VCaP (cell line): ENCODE results near the gene TECPR2.
"Not testable (repeated sequence)": the region's sequence is repeated elsewhere in the genome, so short reads cannot be mapped to it uniquely, and the experiment has no call there.

ENCODE experiments used
- H3K27ac ChIP-seq: fragments of 450-650 bp; 2 replicates; pipeline ENCODE4 v1.5.1; 2017
- TF ChIP-seq, protein P1 (sequence below): fragments of 450-650 bp; conservative IDR thresholded peaks from 2 replicates; pipeline ENCODE4 v1.5.1; 2017; ENCODE audit warnings: mild to moderate bottlenecking, moderate library complexity

TECPR2 gene

DNA sequence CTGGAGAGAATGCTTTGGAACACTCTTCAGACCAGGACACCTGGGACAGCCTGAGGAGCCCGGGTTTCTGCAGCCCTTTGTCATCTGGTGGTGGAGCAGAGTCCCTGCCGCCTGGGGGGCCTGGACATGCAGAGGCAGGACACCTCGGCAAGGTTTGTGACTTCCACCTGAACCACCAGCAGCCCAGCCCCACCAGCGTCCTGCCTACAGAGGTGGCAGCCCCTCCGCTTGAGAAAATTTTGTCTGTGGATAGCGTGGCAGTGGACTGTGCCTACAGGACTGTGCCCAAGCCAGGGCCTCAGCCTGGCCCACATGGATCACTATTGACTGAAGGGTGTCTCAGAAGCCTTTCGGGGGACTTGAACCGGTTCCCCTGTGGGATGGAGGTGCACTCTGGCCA, 21.2 kb upstream of the TECPR2 start:
- no peak overlapping the region for H3K27ac ChIP-seq
- TF ChIP-seq, protein P1, sequence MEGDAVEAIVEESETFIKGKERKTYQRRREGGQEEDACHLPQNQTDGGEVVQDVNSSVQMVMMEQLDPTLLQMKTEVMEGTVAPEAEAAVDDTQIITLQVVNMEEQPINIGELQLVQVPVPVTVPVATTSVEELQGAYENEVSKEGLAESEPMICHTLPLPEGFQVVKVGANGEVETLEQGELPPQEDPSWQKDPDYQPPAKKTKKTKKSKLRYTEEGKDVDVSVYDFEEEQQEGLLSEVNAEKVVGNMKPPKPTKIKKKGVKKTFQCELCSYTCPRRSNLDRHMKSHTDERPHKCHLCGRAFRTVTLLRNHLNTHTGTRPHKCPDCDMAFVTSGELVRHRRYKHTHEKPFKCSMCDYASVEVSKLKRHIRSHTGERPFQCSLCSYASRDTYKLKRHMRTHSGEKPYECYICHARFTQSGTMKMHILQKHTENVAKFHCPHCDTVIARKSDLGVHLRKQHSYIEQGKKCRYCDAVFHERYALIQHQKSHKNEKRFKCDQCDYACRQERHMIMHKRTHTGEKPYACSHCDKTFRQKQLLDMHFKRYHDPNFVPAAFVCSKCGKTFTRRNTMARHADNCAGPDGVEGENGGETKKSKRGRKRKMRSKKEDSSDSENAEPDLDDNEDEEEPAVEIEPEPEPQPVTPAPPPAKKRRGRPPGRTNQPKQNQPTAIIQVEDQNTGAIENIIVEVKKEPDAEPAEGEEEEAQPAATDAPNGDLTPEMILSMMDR: no peak

- TF ChIP-seq, protein P1: no peak
Observed at GRCh38 chr14:102342238-102342637, 20.5 kb upstream of the TECPR2 start.

DNA sequence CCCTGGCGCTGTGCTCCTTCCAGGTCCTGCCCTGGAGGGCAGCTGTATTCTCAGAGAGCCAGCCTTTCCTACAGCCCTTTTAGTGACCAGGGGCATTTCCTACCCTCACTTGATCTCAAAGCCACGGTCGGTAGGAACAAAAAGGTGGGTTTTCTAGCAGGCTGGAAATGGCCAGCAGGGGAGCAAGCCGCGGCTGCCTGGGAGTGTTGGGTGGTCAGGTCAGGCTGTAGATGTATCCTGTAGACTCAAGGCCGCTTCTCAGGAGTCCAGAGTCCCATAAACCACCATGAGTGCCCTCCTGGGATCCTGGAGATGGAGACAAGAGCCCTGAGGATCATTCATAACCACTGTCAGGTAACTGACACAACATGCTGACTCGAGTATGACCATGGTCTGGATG, 18.7 kb upstream of the TECPR2 start:
- TF ChIP-seq, protein P1: no peak
- no peak overlapping the region for H3K27ac ChIP-seq

More at GRCh38 chr14:102342238-102342637, 20.5 kb upstream of the TECPR2 start:
- no peak overlapping the region for H3K27ac ChIP-seq

GRCh38 chr14:102344485-102344884, 18.3 kb upstream of the TECPR2 start:
- TF ChIP-seq, protein P1: no peak
- no peak overlapping the region for H3K27ac ChIP-seq

DNA sequence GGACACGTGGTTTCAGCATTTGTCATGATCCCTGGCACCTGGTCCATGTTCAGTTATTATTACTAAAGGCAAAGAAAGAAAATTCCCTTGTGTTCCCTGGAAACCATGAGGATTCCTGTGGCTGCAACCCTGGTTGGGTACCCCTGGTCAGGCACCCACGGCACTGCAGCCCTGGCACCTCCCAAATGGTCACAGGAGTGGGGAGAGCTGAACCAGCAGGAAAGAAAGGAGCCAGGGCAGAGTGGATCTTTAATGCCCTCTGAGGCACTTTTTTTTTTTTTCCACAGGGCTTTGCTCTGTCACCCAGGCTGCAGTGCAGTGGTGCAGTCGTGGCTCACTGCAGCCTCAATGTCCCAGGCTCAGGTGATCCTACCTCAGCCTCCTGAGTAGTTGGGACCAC, 17.5 kb upstream of the TECPR2 start:
- H3K27ac ChIP-seq: no peak overlapping the region
- TF ChIP-seq, protein P1: no peak

DNA sequence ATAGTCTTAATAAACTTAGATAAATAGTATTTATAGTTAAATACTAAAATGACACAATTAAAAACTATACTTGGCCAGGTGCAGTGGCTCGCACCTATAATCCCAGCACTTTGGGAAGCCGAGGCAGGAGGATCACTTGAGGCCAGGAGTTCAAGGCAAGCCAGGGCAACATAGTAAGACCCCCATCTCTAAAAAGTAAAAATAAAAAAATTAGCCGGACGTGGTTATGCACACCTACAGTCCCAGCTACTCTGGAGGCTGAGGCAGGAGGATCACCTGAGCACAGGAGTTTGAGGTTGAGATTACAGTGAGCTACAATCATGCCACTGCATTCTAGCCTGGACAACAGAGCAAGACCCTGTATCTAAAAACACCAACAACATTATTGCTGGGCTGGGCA, 16.1 kb upstream of the TECPR2 start:
- TF ChIP-seq, protein P1: no peak
- H3K27ac ChIP-seq: no peak overlapping the region

GRCh38 chr14:102348376-102348775, 14.4 kb upstream of the TECPR2 start:
- TF ChIP-seq, protein P1: no peak
- no peak overlapping the region for H3K27ac ChIP-seq

- H3K27ac ChIP-seq: no peak overlapping the region
- TF ChIP-seq, protein P1: no peak
Observed at GRCh38 chr14:102351023-102351422, 11.7 kb upstream of the TECPR2 start.

DNA sequence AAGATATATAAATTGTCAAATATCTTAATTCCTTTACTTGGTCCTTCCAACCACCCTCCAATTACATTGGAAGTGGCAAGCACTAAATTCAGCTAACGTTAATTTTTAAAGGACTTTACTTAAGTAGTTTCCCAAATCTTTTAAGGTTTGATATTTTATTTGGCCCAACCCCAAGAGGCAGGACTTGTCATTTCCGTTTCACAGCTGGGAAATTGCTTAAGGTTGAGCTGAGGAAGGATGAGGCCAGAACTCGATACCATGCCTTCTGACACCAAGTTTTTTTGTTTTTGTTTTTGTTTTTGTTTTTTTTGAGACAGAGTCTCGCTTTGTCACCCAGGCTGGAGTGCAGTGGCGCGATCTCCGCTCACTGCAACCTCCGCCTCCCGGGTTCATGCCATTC, 11.1 kb upstream of the TECPR2 start:
- not testable (repeated sequence) for H3K27ac ChIP-seq
